Cardiac muscle cell (in vitro differentiated cells and primary cell): ENCODE measurements around the gene CERT1. TPM values are rescaled to one million over a fixed set of nuclear protein-coding genes. Genes with fewer than 3 reads are reported as not detected.

ENCODE experiments used
- DNase-seq, 2 donors: peaks; one replicate each; pipeline versions ENCODE4 v3.0.0 to v3.0.0-alpha.2; 2010 to 2017; ENCODE audit warnings: low read depth in 1 of 2, low spot score in 1 of 2
- H3K27ac ChIP-seq: fragments of 200-600 bp; sonication (generic); 2 replicates; pipeline ENCODE4 v1.5.1; 2016
- H3K27me3 ChIP-seq: fragments of 200-600 bp; sonication (generic); 2 replicates; pipeline ENCODE4 v1.6.0; 2016; ENCODE audit warnings: control low read depth
- H3K36me3 ChIP-seq: fragments of 200-600 bp; sonication (generic); 2 replicates; pipeline ENCODE4 v1.5.1; 2016; ENCODE audit warnings: control low read depth
- H3K4me1 ChIP-seq: fragments of 200-600 bp; sonication (generic); 2 replicates; pipeline ENCODE4 v1.8.1; 2017; ENCODE audit warnings: low read depth, mild to moderate bottlenecking, mixed run types
- H3K4me3 ChIP-seq: fragments of 200-600 bp; sonication (generic); 2 replicates; pipeline ENCODE4 v1.5.1; 2016; ENCODE audit warnings: mild to moderate bottlenecking
- H3K9me3 ChIP-seq: fragments of 200-600 bp; sonication (generic); 2 replicates; pipeline ENCODE4 v1.5.1; 2017; ENCODE audit warnings: low read depth, mild to moderate bottlenecking, control low read depth
- polyA plus RNA-seq: library from polyadenylated mRNA; unstranded; fragments of >200 nt; fragmentation: Nextera tagmentation; extraction: Ambion mirVana; gene quantifications from 2 replicates; pipeline ENCODE4 v1.2.1, GENCODE V29; 2016
- total RNA-seq: library from RNA; depleted of rRNA; stranded (reverse); fragments of >200 nt; gene quantifications from 2 replicates; pipeline ENCODE4 v1.2.3, GENCODE V29; 2016
- TF ChIP-seq, protein P1 (sequence below): IDR thresholded peaks from 2 replicates; pipeline ENCODE4 v1.5.1; 2012; ENCODE audit warnings: low read depth, mild to moderate bottlenecking, low read length

CERT1 gene
- total and polyA plus RNA-seq, 2 experiments from 2014 or later = 12.8 to 17.5 TPM

DNA sequence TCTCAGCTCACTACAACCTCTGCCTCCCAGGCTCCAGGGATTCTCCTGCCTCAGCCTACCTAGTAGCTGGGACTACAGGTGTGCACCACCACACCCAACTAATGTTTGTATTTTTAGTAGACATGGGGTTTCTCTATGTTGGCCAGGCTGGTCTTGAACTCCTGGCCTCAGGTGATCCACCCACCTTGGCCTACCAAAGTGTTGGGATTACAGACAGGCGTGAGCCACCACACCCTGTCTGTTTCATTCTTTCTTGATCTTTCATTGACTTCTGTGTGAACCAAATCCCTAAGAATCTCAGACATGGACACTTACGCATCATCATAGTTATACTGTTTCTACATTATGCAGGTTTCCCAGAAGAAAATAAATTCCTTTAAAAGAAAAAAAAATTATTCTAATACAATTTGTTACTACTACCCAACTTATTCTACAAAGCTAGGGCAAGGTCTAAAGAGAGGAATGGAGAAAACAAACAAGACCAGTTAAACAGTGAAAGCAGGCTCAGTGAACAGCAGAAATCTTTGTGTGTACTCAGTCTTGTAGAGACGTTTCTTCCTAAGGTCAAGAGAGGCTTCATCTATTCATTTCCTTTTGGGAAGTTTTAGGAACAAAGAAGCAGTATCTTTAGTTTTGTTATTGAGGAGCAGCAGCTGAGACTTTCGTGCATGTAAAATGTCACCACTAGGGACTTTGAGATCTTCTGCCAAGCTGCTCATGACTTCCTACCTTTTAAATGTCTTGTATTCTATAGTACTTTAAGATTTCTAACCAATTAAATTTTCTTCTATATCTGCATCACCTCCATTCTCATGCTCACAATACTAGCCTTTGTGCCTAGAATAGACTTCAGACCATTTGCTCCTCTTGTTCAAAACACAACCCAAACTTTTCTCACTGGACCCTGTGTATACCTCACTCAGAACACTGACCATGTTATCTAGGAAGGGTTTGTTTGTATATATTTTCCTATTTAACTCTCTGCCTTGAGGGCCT, 180.0 kb downstream of the CERT1 start:
- DNase-seq = no peak
- no peaks in the 10 kb centered on the region for H3K9me3 ChIP-seq
- TF ChIP-seq, protein P1, sequence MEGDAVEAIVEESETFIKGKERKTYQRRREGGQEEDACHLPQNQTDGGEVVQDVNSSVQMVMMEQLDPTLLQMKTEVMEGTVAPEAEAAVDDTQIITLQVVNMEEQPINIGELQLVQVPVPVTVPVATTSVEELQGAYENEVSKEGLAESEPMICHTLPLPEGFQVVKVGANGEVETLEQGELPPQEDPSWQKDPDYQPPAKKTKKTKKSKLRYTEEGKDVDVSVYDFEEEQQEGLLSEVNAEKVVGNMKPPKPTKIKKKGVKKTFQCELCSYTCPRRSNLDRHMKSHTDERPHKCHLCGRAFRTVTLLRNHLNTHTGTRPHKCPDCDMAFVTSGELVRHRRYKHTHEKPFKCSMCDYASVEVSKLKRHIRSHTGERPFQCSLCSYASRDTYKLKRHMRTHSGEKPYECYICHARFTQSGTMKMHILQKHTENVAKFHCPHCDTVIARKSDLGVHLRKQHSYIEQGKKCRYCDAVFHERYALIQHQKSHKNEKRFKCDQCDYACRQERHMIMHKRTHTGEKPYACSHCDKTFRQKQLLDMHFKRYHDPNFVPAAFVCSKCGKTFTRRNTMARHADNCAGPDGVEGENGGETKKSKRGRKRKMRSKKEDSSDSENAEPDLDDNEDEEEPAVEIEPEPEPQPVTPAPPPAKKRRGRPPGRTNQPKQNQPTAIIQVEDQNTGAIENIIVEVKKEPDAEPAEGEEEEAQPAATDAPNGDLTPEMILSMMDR = no peak
- H3K4me1 ChIP-seq = no peaks in the 10 kb centered on the region
- no peak overlapping the region for H3K4me3 ChIP-seq
- no peaks in the 10 kb centered on the region for H3K27me3 ChIP-seq
- no peak overlapping the region for H3K27ac ChIP-seq
- no peaks in the 10 kb centered on the region for H3K36me3 ChIP-seq

DNA sequence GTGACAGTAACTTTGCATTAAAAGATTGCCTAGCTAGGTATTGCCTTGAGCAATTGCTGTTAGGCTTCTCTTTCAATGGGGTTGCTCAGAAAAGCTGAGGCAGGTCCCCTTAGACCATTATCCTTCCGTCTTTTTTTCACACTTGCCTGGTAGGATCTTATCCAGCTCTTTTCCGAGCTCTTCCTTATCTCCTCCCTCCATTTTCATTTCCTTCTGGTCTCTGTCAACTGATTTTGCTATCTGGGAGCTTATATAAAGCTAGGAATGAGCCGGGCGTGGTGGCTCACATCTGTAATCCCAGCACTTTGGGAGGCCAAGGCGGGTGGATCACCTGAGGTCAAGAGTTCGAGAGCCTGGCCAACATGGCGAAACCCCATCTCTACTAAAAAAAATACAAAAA, 181.0 kb downstream of the CERT1 start:
- TF ChIP-seq, protein P1 = no peak
- DNase-seq = no peak

More for the DNA sequence above, 181.0 kb downstream of the CERT1 start:
- no peaks in the 10 kb centered on the region for H3K36me3 ChIP-seq
- H3K4me1 ChIP-seq = no peaks in the 10 kb centered on the region
- no peak overlapping the region for H3K4me3 ChIP-seq
- no peaks in the 10 kb centered on the region for H3K27me3 ChIP-seq
- no peaks in the 10 kb centered on the region for H3K9me3 ChIP-seq
- H3K27ac ChIP-seq = no peak overlapping the region

Other genes starting within 250 kb of the CERT1 start
- gene HMGCR, start 174.4 kb downstream of the CERT1 start, total RNA-seq = 34.0 and 72.9 TPM in 2 replicates
- gene HMGCR, start 174.4 kb downstream of the CERT1 start, polyA plus RNA-seq = 42.2 and 68.9 TPM in 2 replicates
- gene POLK, start 262 bp upstream of the CERT1 start, total RNA-seq = 9.0 and 11.7 TPM in 2 replicates
- 10.0 and 11.4 TPM in 2 replicates for gene POLK, start 262 bp upstream of the CERT1 start, polyA plus RNA-seq
- gene ANKDD1B, start 99.8 kb upstream of the CERT1 start, total RNA-seq = 0.09 TPM in 1 of 2 replicates, not detected in the other
- not detected in 2 replicates for gene ANKDD1B, start 99.8 kb upstream of the CERT1 start, polyA plus RNA-seq
- gene POC5, start 205.8 kb upstream of the CERT1 start, total RNA-seq = 12.5 and 16.5 TPM in 2 replicates
- 9.3 and 15.4 TPM in 2 replicates for gene POC5, start 205.8 kb upstream of the CERT1 start, polyA plus RNA-seq